Ramos (cell line): ENCODE results near the gene SSBP4.

Experiments used
- in situ Hi-C: fragments of 300-500 bp; cut with MboI; formaldehyde crosslinking; loops from one replicate; pipeline ENCODE4 v1.14.3; 2022; ENCODE audit warnings: low sequenced_read_pairs; ENCODE audit not compliant: unreplicated experiment

The SSBP4 gene

DNA sequence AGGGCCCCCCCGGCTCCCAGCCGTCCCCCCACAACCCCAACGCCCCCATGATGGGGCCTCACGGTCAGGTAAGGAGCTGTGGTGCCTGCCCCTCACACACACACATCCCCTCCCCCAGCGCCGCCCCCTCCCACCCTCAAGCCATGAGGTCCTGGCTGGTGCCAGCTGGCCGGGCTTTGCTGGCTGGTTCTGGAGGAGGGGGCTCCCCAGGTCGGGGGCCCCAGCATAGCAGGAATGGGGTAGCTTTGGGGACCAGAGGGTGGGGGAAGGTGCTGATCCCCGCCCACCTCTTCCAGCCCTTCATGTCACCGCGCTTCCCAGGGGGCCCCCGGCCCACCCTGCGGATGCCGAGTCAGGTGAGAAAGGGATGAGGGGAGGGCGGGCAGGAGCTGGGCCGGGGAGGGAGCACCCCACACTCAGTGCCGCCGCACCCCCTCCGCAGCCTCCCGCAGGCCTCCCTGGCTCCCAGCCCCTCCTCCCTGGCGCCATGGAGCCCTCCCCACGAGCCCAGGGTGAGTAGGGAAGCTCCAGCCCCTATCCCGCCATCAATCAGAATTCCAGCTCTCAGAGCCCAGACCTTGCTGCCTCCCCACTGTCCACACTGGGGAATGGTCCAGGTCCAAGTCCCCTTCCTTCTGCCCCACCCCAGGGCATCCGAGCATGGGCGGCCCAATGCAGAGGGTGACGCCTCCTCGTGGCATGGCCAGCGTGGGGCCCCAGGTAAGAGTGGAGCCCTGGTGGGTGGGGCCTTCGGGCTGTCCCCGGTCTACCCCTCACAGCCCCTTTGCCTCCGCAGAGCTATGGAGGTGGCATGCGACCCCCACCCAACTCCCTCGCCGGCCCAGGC, 12.4 kb downstream of the SSBP4 start:
- in situ Hi-C loops, result no loop called here

DNA sequence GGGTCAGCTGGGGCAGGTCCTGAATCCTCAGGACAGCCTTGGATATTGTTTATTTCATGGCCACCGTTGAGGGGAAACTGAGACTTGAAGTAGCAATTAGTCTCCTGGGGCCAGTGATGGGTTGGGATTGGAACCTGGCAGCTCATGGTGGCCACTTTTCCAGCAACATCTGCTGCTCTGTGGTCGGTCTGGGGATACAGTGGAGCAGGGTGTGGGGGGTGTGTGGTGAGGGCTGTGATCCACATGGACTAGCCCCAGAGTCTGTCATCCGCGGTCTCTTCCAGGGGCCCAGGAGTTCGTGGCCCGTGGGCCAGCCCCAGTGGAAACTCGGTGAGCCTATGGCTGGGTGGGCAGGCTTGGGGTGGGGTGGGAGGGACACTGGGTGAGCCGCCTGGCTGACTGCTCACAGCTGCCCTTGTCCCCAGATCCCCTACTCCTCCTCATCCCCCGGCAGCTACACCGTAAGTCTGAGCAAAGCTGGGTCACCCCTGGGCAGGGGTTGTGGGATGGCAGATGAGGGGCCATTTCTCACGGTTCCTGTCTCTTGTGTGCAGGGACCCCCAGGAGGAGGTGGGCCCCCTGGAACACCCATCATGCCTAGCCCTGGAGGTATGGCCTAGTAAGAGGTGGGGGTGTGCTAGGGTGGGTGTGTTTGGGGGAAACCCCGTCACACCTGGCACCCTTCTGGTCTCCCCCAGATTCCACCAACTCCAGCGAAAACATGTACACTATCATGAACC, 13.2 kb downstream of the SSBP4 start:
- in situ Hi-C loops, result no loop called here

DNA sequence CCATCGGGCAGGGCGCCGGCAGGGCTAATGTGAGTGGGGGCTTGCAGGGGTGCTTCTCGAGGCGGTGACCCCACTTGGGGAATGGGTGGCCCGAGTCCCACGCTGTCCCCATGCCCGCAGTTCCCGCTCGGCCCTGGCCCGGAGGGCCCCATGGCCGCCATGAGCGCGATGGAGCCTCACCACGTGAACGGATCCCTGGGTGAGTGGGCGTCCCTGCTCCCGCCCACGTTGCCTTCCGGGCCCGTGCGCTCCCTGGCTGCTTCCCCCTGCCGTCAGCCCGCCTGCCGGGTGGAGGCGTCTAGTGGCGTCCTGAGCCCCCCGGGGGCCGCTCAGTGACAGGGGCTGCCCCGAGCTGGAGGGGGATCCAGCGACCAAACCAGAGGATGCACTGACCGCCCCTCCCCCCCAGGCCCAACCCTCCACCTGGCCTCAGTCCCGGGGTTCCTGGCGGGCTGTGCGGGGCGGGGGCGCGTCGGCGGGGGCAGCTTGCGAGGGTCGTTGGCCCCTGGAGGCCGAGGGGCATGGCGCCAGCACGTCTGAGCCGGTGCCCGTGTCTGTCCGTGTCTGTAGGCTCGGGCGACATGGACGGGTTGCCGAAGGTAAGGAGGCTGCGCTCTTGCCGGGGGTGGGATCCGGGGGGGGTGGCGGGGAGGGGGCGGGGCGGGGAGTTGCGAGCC, 14.0 kb downstream of the SSBP4 start:
- in situ Hi-C loops, result no loop called here

DNA sequence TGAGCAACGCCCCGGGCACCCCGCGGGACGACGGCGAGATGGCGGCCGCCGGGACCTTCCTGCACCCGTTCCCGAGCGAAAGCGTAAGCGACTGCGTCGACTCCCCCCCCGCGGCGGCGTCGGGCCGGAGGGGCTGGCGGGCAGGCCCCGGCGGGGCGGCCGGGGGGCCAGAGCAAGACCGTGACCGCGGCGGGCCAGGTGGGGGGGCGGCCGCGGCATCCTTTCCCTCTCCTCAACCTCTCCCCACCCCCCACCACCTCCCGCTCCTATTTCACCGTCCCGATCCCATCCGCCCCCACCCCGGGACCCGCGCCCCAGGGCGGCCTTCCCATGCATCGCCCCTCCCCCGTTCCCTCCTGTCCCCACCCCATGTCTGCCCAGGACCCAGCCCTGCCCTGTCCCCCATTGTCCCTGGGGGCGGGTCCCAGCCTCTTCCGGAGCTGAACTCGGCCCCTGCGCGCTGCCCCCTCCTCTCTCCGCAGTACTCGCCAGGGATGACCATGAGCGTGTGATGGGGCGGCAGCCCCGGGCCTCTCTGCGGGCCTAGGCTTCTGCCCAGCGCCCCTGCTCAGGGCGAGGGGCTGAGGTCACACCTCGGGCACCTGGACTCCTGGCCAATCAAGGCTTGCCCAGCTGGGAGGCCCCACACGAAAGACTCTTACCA, 14.7 kb downstream of the SSBP4 start:
- in situ Hi-C loops, result no loop called here

DNA sequence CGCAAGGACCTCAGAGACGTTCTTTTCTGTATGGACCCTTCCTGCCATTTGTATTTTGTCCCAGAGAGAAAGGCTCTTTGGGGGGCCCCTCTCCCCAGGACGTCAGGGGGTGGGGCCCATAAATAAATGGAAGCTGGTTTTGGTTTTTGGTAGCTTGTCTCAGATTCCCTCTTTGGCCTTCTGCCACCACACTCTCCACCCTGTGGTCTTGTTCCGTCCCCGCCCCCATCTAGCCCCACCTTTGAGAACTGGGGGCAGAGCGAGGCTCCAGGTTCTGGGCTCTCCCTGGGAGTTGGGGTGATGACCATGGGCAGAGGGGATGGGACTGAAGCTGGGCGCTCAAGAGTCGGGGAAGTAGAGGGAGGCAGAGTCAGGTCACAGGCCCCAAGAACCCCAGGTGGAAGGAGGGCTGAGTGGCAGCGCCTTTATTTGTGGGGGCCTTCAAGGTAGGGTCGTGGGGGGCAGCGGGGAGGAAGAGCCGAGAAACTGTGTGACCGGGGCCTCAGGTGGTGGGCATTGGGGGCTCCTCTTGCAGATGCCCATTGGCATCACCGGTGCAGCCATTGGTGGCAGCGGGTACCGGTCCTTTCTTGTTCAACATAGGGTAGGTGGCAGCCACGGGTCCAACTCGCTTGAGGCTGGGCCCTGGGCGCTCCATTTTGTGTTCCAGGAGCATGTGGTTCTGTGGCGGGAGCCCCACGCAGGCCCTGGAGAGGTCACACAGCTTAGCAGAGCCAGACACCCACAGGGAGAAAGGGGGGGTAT, 15.4 kb downstream of the SSBP4 start:
- in situ Hi-C loops, result no loop called here

DNA sequence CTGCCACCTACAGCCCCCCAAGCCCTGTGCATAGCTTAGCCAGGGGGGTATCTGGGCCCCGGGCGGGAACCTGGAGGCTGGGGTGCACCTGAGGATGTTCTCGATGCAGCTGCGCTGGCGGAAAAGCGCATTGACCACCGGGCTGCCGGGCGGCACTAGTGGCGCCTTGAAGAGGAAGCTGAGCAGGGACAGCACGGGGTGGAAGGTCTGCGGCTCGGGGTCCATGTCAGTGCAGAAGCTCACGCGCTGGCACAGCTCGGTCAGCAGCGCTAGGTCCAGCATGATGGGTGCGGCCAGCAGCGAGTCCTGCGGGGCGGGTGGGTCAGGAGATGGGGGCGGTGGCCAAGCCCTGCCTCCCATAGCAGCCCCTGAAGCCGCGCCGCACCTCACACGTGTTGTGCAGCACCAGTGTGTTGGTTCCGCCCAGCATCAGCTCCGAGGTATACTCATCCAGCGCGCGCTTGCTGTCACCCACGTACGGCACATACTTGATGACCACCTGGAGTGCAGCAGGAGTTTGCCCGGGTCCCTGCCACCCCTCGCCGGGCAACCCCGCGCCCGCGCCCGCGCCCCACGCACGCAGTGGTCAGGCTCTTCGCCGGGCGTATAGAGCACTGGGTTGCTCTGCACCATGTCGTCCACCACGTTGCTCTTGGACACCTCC, 16.1 kb downstream of the SSBP4 start:
- in situ Hi-C loops, result no loop called here

DNA sequence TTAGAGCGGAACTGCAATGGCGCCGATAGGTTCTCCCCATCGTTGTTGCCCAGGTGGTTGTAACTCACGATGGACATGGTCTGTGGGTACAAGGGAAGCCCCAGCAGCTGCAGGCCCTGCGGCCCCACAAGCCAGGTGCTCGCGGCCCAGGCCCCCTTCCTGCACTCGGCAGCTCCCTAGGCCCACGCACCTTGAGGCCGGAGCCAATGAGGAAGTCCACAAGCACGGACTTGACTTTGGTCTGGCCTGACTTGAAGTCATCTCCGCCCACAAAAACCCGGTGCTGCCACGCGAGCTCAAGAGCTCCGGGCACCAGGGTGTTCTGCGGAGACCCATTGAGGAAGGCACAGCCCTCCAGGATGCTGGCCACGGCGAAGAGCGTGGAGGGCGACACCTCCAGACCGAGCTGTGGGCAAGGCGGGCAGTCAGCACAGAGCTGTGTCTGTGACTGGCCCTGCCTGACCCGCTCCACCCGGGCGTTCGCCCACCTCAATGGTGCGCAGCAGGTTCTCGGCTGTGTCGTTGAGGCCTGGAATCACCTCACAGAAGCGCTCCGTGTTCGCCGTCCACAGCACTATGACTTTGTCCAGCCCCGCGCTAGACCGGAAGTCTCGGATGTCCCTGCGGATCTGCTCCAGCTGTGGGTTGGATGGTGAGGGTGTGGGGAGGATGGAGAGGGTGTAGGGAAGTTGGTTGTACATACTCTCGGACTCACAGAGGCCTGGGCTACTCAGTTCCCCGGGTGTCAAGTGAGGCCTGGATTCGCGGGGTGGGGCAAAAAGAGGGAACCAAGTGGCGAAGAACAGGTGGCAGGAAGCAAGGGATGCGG, 16.9 kb downstream of the SSBP4 start:
- in situ Hi-C loops, result no loop called here

DNA sequence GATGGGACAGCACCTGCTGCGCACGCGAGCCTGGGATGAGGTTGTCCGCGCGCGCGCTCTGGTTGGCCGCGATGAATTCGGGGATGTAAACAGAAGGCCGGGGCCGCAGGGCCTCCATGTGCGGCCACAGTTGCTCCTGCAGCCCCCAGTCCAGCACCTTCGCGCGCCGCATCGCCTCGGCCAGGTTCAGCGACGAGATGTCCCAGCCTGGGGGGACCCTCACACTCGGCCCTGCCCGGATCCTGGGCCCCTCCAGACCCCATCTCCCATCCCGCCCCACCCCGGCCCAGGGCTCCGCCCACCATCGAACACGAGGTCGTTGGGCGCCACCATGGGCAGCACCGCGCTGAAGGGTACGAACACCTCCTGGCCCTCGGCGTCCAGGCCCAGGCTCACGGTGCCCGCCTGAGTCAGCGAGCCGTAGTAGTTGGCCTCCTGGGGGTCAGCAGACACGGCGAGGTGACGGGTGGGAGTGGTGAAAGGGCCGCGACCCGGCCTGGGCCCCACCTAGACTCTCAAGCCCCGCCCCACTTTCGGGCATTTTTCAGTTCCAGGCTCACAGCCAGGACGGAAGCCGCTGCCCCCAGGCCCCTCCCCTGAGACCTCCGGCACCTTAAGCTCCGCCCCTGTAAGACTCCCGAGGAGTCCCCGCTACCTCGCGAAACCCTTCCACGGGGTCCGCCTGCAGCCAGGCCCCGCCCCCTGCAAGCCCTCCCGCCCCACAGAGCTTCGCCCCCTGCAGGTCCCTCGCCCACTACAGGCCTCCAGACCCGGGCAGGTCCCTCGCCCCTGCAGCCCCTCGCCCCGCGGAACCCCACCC, 17.7 kb downstream of the SSBP4 start:
- in situ Hi-C loops, result no loop called here

DNA sequence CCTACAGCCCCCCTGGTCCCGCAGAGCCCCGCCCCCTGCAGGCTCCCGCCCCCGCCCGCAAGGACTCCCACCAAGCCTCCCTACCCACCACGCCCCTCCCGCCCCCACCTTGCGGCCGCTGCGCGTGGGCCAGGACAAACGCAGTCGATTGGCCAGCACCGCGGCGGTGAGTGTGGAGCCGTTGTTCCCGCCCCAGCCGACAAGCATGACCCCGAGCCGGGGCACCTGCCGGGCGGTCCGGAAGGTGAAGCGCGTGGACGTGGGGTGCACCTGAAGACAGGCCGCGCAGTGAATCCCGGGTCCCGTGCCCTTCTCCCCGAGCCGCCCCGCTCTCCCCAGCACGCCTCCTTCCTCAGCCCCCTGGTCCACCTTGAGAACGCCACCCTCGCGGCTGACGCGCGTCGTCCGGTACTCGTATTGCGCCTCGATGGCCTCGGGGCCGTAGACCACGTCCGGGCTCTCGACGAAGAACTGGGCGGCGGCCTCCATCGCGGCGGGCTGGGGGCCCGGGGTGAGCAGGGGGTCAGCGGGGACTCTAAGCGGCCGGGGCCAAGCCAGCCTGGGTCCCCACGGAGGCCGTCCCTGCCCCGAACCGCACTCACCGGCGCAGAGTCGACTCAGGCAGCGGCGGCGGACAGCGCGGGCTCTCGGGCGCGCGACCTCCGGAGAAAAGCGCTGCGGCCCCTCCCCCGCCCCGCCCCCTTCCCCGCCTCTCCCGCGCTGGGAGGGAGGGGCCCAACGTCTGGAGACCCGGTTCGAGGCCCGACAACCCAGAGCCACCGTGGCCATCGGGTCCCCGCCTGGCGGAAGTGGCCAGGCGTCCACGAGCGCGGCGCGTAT, 18.5 kb downstream of the SSBP4 start, which contains the start of gene ISYNA1:
Gene ISYNA1, minus strand, starts transcription at position 643 of the 840 bp plus-strand sequence. Its CDS starts 154 bp downstream, at position 489.
- in situ Hi-C loops, result no loop called here

DNA sequence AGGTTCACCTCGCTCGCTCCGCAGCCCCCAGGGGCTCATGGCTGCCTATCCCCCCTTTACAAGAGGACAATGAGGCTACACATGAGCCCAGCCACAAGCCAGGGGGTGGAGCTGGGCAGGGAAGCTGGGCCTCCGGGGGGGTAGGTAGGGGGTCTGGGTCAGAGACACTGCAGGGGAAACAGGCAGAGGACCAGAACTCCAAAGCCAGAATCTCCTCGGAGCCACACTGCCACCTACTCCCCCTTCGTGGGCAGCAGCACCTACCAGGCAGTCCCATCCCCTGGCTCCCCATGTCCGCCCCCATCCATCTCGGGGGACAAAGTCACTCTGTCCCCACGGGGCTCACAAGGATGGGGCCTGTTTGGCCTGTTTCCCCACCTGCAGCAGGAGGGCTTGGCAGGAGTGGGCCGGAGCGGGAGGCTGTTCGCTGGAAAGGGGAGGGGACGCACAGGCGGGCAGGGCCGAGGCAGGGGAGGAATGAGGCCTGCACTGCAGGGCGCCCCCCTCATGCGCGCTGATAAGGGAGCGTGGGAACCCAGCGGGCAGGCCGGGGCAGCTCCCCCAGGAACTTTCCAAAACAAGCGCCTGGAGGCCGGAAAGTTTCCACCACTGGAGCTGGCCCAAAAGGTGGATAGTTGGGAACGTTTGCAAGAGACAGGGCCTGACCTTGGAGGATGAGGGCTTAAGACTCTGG, 19.3 kb downstream of the SSBP4 start:
- in situ Hi-C loops, result no loop called here

DNA sequence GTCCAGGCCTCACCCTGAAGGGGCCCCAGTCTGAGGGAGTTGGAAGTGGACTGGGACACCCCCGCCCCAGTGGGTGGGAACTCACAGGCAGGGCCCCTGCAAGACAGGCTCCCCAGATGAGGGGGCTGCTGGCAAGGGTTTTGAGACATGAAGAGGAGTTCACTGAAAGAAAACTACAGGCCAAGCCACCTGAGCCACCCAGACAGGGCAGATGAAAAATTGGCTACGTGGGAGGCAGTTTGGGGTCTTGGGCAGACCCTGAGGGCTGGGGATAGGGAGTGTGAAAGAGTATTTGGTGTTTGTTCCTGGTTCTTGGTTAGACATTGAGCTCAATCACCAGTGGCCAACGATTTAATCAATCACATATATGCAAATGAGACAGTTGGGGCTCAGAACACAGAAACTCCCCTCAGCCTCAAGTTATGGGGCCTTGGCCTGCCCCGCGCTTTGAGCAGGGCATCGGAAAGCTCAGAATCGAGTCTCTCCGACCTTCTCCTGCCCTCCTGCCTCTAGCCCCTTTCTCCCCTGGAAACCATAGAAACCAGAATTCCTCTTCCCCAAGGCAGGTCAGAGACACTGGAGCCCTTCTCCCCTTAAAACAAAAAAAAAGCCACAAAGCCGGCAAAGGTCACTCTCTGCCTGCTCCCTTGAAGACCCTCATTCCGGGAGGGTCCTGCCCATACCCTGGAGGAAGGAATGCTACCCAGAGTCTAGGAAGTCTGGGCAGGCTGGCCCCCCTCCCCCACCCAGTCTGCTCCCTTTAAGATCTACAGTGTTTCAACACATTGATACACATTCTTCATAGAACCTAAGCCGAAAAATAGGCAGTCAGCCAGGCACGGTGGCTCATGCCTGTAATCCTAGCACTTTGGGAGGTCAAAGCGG, 20.1 kb downstream of the SSBP4 start:
- in situ Hi-C loops, result no loop called here

DNA sequence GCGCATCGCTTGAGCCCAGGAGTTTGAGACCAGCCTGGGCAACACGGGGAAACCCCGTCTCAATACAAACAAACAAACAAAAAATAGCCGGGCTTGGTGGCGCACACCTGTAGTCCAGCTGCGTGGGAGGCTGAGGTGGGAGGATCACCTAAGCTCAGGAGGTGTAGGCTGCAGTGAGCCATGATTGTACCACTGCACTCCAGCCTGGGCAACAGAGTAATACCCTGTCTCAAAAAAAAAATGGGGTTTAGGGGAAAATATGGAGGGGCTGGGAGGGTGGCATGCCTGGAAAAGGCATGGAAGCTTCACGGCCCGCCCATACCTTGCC, 20.7 kb downstream of the SSBP4 start:
- in situ Hi-C loops, result no loop called here

DNA sequence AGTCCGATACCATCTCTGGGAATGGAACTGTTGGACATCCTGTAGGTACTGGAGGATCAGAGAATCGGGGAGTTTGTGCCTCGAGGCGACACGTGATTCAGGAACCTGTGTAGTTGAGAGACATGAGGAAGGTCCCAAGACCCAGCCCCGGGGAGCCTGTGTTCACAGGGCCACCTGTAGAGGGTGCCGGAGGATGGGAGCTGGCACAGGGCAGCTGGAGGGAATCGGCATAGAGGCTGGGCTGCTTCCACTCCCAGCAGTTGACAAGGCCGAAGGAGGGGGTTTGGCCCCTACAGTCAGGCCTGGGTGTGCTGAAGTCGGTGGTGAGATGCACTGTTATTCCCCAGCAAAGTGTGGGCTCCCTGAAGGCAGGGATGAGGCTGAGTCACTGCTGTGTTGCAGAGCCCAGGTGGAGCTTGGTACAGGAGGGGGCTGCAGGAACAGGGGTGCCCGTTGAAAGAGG, 21.2 kb downstream of the SSBP4 start:
- in situ Hi-C loops, result no loop called here

DNA sequence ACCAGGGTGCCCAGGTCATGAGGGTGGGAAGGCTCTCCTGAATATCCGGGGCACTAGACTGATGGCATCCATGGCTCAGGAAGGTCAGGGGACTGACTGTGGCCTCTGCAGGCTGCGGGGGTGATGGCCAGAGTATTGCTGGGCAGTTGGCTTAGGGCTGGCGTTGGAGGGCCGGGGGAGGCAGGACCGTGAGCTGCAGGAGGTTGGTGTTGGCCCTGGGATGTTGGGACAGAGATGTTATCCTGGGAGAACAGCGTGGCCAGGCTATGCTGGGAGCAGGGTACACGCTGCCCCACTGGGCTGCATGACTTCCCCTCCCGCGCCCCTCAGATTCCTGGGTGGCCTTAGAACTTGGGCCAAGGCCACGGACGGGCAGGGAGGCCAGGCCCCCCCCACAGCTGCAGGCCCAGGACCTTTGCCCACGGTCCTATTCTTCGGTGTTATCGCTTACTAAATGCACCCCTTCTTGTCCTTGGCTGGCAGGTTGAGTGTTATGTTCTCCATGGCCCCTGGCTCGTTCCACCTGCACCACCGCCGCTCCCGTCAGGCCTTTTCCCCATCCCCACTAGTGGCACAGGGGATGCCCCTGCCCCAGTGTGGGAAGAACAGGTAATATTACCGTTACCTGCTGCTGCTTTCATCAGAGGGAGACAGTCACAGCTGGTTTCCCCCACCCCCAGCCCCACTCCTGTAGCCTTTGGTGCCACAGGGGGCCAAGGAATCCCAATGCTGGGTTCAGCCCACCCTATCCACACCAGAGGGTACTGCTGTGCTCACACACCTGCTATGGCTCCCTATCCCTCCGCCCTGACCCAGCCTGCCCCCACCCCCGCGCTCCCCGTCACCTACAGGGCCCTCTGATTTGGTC, 22.0 kb downstream of the SSBP4 start:
- in situ Hi-C loops, result no loop called here
